GM06990 (cell line): ENCODE results near the gene FAM20C.
"Not testable (repeated sequence)": the region's sequence is repeated elsewhere in the genome, so short reads cannot be mapped to it uniquely, and the experiment has no call there.

Experiments
- DNase-seq: peaks from one replicate; pipeline ENCODE4 v3.0.0-alpha.2; 2011; ENCODE audit not compliant: insufficient read length; ENCODE audit errors: extremely low read depth
- H3K27me3 ChIP-seq: replicated peaks from 2 replicates; pipeline ENCODE4 v1.6.0; 2011; ENCODE audit warnings: low read length; ENCODE audit not compliant: control insufficient read depth, insufficient read depth
- H3K36me3 ChIP-seq: 2 replicates; pipeline ENCODE4 v1.5.1; 2011; ENCODE audit warnings: low read length; ENCODE audit not compliant: control insufficient read depth, insufficient read depth
- H3K4me3 ChIP-seq: replicated peaks from 2 replicates; pipeline ENCODE4 v1.5.1; 2011; ENCODE audit warnings: low read depth, mild to moderate bottlenecking, control low read depth, low read length
- TF ChIP-seq, protein P1 (sequence below): IDR thresholded peaks from 2 replicates; pipeline ENCODE4 v1.5.1; 2011; ENCODE audit warnings: low read length, control low read depth, mild to moderate bottlenecking, inconsistent platforms; ENCODE audit not compliant: insufficient read depth, poor library complexity, severe bottlenecking

The FAM20C gene

GRCh38 chr7:240146-240676 is 47.8 kb downstream of the FAM20C start:
- Histone ChIP-seq H3K27me3 (no peaks in the 10 kb centered on the region), H3K4me3 (no peak overlapping the region), H3K36me3 (no peaks in the 10 kb centered on the region)
- DNase-seq: no peak
- TF ChIP-seq, protein P1, sequence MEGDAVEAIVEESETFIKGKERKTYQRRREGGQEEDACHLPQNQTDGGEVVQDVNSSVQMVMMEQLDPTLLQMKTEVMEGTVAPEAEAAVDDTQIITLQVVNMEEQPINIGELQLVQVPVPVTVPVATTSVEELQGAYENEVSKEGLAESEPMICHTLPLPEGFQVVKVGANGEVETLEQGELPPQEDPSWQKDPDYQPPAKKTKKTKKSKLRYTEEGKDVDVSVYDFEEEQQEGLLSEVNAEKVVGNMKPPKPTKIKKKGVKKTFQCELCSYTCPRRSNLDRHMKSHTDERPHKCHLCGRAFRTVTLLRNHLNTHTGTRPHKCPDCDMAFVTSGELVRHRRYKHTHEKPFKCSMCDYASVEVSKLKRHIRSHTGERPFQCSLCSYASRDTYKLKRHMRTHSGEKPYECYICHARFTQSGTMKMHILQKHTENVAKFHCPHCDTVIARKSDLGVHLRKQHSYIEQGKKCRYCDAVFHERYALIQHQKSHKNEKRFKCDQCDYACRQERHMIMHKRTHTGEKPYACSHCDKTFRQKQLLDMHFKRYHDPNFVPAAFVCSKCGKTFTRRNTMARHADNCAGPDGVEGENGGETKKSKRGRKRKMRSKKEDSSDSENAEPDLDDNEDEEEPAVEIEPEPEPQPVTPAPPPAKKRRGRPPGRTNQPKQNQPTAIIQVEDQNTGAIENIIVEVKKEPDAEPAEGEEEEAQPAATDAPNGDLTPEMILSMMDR: no peak

- no peaks in the 10 kb centered on the region for H3K27me3 ChIP-seq
- TF ChIP-seq, protein P1: no peak
- H3K36me3 ChIP-seq: no peaks in the 10 kb centered on the region
- H3K4me3 ChIP-seq: no peak overlapping the region
- no peak for DNase-seq
Observed at GRCh38 chr7:240887-241421, 48.6 kb downstream of the FAM20C start.

DNA sequence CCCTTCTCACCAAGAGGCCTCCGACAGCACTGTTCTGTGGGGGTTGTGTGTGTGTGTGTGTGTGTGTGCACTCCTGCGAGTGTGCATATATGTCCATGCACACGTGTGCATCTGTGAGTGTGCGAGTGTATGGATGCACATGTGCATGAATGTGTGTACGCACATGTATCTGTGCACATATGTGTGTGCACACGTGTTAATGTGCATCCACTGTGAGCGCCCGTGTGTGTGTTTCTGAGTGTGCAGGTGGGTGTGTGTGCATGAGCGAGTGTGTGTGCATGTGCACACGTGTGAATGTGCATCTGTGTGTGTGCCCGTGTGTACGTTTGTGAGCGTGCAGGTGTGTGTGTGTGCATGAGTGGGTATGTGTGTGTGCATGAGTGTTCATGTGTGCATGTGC is 49.1 kb downstream of the FAM20C start:
- no peaks in the 10 kb centered on the region for H3K27me3 ChIP-seq
- H3K36me3 ChIP-seq: no peaks in the 10 kb centered on the region
- no peak overlapping the region for H3K4me3 ChIP-seq
- DNase-seq: no peak
- TF ChIP-seq, protein P1: no peak

DNA sequence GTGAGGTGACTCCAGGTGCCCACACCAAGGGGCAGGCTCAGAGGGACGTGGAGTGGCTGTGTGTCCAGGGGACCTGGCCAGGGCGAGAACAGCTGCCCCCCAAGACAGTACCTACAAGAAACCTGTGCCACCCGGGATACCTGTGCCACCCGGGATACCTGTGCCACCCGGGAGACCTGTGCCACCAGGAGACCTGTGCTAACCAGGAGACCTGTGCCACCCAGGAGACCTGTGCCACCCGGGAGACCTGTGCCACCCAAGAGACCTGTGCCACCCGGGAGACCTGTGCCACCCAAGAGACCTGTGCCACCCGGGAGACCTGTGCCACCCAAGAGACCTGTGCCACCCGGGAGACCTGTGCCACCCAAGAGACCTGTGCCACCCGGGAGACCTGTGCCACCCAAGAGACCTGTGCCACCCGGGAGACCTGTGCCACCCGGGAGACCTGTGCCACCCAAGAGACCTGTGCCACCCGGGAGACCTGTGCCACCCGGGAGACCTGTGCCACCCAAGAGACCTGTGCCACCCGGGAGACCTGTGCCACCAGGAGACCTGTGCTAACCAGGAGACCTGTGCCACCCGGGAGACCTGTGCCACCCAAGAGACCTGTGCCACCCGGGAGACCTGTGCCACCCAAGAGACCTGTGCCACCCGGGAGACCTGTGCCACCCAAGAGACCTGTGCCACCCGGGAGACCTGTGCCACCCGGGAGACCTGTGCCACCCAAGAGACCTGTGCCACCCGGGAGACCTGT is 50.6 kb downstream of the FAM20C start:
- DNase-seq, H3K4me3 ChIP-seq, H3K27me3 ChIP-seq, H3K36me3 ChIP-seq: not testable (repeated sequence)

DNA sequence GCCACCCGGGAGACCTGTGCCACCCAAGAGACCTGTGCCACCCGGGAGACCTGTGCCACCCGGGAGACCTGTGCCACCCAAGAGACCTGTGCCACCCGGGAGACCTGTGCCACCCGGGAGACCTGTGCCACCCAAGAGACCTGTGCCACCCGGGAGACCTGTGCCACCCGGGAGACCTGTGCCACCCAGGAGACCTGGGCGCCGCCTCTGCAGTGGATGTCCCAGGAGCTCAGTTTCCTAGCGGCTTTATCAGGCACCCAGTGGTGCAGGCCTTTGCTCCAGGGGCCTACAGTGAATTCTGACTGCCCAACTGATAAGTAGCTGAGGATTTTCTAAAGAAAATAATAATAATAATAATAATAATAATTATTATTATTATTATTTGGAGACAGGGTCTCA is 51.2 kb downstream of the FAM20C start:
- H3K27me3 ChIP-seq, DNase-seq, H3K4me3 ChIP-seq, H3K36me3 ChIP-seq: not testable (repeated sequence)

DNA sequence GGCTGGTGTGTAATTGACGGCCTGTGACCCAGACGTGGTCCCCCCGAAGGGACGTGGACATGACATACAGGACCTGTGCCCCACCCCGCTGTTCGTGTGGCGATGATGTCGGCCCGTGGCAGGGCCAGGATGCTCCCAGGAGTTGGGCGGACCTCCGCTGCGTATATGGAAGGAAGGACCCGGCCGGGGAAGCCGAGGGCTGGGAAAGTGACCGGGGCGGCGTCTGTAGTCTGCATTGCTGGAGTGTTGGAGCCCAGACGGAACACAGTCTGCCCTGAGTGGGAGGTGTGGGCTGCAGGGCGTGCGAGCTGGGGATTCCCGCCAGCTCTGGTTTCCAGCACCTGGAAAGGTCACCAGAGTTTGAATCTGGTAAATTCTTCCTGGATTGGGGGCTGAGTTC is 52.6 kb downstream of the FAM20C start:
- H3K4me3 ChIP-seq: no peak overlapping the region
- TF ChIP-seq, protein P1: no peak
- no peak for DNase-seq
- no peaks in the 10 kb centered on the region for H3K27me3 ChIP-seq
- H3K36me3 ChIP-seq: no peaks in the 10 kb centered on the region
